HG02840 (cell line): ENCODE data around the gene ESPNL.

Source experiments
- ATAC-seq: cut with Tn5 transposase; IDR thresholded peaks from one replicate; pipeline ENCODE4 v1.9.1; 2021; ENCODE audit warnings: mild to moderate bottlenecking, moderate library complexity, moderate number of reproducible peaks; ENCODE audit not compliant: unreplicated experiment, low FRiP score

The ESPNL gene

DNA sequence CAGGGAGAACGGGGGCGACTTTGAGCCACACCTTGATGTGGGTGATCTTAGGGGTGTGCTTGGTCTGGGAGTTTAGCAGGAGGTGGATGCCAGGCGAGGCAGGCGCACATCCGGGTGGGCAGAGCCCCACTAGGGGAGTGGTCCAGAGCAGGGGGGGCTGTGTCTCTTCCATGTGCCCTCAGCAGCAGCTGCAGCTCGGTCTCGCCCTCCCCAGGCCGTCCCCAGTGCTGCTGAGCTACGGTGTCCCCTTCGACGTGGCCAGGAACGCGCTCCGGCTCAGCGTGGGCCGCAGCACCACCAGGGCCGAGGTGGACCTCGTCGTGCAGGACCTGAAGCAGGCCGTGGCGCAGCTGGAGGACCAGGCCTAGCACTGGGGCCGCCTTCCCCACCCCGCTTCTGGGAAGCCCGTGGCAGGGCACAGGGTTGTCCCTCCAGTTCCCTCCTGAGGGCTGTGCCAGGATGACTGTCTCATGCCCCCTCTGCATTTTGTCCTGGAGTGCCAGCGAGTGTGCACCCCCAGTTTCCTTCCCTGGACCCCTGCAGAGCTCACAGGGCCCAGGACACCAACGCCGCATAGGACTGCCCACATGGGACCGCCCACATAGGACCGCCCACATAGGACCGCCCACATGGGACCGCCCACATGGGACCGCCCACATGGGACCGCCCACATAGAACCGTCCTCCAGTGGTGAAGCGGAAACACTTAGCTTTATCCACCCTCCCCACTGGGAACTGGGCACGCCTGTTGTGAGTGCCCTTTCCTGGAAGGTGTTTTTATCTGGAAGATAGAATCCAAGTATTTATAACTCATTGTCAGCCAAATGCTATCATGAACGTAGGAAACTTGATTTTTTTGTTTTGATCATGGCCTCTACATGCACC, 1.9 kb upstream of the ESPNL start:
- ATAC-seq: peak; percentile 61

DNA sequence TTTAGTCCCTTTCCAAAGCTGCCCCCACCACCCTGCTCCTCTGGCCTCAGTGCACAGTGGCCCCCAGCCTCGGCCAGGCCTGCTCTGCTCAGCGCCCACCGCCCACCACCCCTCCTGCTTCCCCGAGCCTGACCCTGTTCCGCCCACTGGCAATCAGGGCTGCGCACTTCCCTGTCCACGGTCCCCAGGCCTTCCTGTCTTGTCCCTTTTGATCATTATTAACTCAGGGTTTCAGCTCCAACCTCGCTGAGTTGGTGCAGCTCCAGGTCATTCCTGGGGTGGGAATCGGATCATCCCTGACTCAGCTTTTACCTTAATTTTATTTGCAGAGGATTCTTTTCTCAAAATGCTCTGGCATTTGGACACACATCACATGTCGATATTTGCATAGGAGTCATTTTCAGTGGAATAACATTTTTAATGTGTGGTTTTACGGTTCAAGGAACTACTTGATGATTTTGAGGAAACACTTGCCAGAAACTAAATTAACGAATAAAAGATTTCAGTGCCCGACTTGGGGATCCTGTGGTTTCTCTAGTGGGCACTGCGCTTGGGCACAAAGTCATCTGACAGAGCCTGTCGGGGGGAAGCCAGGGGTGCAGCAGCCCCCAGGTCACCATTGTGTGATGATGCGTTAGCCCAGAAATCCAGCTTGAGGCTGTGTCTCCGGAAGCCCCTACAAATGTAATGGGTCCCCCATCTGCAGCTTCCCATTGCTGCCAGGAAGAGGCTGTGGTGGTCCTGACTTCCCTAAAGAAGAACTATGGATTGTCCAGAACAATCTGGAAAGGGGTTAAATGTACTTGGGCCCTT, 1.0 kb upstream of the ESPNL start:
- peak; percentile 14 for ATAC-seq

DNA sequence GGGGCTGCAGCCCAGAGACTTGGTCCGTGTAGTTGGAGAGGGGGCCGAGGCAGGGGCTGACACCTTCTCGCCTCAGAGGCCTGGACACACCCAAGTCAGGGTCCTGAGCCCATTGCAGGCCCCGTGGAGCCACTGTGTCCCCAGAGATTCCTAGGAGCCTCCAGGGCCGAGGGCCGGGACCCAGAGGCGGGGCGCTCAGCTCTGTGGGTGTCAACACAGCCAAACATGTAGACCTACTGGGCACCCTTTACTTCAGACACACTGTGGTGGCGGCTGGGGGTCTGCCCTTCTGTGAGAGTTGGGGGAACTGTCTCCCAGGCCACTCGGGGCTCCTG, 459 bp upstream of the ESPNL start:
- ATAC-seq: no peak

GRCh38 chr2:238100821-238101771, 956 bp downstream of the ESPNL start:
- ATAC-seq: no peak

DNA sequence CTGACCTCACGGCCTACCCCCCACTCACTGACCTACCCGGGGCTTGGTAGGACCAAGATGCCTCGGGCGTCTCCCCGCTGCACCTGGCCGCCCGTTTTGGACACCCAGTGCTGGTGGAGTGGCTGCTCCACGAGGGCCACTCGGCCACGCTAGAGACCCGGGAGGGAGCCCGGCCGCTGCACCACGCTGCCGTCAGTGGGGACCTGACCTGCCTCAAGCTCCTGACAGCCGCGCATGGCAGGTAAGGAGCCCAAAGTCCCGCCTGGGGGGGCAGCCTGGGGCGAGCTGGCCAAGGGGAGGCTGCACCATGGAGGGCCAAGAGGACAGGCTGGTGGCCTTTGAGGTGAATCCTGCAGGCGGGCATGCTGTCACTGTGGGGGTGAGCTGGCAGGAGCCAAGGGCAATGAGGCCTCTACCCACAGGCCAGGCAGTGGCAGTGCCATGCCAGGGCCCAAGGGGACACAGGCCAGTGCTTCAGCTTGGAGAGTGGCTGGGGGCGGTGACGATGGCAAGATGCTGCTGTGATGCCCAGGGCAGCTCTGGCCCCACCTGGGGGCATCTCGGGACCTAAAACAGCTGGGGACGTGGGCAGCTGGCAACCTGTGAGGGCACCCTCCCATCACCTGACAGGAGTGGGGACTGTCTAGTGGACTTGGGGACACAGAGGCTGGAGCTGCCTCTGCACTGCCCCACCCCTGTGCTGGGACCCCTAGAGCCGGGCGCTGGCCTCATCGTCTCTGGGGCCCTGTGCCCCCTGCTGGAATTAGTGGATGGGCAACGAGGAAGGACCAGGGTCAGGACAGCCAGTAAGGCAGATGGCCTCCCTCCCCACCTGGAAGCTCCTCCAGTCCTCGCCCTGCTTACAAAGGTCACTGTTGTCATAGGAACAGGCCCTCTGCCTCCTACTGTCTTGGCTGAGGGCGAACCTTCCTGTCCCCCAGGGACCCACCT, 2.0 kb downstream of the ESPNL start:
- ATAC-seq: no peak

GRCh38 chr2:238102865-238103264, 2.7 kb downstream of the ESPNL start:
- ATAC-seq: no peak

- ATAC-seq: no peak
These were observed 3.5 kb downstream of the ESPNL start for GRCh38 chr2:238103465-238104225.

DNA sequence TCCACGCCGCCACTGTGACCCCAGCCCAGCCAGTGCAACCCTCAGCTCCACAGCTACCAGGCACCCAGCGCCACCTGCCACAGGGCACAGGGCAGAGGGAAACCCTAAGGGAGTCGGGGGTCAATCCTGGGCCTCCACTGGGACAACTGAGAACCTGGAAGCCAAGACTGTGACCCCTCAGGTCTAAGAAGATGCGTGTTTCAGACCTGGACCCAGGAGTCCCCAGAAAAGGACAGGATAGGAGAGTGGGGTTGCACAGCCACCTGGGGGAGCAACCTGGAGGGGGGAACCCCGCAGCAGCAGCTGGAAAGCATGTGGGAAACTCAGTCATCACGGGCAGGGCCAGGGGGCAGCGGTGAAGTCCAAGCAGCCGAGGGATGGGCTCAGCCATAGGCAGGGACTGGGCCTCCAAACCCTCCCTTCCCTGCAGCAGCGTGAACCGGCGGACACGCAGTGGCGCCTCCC, 4.1 kb downstream of the ESPNL start:
- no peak for ATAC-seq

DNA sequence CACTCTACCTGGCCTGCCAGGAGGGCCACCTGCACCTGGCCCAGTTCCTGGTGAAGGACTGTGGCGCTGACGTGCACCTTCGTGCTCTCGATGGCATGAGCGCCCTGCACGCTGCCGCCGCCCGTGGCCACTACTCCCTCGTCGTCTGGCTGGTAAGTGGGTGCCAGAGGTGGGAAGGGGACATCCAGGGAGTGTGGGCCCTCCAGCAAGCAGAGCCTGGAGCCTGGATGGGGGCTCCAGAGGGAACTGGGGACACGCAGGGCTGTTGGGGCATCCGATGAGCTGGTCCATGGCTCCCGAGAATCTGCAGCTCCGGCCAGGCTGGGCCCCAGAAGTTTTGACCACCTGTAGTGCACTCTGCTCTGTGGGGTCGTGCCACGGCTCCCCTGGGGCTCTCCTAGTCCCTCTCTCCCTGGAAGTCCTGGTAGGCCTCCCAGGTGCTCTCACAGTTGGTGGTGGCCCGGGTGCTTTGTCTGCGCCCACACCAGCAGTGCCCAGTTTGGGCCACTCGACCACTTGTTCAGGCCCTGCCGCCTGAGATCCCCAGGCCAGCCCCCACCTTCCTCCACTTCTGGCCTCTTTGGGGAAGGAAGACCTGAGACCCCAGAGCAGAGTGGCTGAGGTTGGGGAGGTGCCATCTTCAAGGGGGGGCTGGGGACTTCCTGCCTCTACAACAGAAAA, 4.7 kb downstream of the ESPNL start:
- no peak for ATAC-seq

DNA sequence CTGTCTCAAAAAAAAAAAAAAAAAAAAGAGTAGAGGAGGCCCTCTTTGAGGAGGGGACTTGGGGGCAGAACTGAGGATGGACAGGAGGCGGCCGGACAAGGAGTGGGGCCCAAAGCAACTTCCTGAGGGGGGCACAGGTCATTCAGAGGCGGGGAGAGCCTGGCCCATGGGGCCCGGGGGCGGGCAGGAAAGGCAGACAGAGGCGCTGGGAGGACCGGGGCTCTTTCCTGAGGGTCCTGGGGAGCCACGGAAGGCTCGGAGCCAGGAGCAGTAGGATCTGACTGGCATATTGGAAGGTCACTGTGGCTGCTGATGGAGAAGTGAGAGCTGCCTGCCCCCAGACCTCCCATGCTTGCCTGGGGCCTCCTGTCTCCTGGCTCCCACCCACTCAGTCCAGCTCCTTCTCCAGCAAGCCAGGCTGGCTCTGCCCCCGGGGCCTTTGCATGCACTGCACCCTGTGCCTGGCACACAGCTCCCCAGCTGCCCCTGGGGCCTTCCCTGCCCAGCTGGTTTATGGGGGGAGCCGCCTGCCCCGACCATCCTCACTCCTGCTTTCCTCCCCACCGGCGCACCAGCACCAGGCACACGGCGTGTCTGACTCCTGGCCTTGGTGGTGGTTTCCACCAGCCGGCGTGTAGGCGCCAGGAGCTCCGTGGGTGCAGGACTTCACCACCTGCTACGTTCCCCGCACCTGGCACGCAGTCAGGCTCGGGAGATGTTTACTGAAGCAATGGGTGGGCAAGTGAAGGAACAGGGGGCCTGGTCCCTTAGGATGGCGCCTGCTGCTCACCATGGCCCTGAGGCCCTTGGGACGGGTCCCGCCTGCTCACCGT, 5.6 kb downstream of the ESPNL start:
- ATAC-seq: no peak

DNA sequence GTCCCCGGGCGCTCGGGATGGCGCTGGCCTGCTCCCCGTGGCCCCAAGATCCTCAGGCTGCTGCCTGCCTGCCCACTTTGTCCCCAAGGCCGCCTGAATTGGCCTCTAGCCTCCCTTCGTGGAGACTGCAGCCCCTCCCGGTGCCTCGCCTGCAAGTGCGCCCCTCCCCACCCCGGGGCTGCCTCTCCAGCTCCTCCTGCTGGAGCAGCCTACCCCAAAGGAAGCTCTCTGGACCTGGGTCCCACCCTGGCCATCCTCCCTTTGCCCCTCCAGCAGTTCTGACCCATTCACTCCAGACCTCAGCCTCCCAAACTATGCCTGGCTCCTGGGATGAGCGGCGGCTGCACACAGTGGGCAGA, 6.2 kb downstream of the ESPNL start:
- ATAC-seq: no peak

DNA sequence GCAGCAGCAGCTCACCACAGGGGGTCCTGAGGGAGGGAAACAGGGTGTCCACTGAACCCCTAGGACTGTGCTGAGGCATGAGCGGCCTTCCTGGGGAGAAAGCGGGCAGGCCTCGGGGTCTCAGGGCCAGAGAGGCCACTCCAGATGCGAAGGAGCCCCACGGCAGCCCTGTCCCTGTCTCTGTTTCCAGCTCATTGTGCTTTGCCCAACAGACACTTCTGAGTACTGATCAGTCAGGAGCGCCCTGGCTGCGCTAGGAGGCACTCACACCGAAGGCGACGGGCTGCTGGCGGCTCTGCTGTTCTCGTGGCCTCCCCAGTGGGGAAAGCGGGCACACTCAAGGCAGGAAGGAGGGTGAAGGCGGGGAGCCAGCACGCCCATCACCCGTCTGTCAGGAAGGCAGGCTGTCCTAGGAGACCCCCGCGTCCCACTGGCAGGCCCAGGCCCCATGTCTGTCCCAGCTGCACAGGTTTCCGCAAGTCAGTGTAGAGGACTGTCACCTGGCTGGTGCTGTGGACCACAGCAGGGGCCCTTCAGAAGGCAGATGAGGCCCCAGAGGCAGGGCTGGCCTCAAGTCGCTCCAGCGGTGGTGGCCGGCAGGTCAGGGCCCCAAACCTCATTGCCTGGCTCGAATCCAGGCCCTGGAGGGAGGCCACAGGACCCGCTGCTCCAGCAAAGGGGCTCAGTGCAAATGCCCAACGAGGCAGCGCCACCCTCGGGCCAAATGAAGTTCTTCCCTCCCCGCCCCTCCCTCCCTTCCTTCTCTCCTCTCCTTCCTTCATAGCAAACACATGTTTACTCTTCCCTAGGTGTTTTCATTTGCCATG, 6.8 kb downstream of the ESPNL start:
- ATAC-seq: peak; percentile 13

DNA sequence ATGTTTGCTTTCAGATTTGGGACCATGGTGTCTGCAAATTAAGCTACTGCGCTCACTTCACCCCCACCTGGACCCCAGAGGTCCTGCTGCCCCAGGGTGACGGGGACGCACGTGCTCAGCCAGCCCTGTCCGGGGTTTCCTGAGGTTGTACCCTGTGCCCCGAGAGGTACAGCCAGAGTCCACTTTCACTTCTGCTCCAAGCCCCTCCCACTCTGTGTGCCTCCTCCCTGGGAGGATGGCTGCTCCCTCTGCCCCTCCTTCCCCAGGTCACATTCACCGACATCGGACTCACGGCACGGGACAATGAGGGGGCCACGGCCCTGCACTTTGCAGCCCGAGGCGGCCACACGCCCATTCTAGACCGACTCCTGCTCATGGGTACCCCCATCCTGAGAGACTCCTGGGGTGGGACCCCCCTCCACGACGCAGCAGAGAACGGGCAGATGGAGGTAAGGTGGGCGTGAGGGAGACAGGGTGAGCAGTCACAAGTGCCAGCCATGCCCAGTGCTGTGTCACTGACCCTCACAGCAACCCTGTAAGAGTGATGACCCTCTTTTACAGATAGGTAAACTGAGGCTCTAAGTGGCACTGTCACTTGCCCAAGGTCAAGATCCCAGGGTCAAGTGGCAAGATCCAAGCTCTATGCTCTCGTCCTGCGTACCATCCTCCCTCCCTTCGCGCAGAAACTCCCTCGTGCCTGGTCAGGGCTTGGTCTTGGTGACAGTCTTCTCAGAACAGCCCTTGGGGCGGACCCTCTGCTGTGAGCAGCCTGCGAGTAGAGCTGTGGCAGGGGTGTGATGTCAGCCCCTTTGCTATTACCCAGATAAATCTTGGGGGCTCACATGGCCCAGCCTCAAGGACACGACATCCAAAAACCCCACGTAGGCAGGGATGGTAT, 7.6 kb downstream of the ESPNL start:
- ATAC-seq: peak; percentile 60

- ATAC-seq: no peak
These were observed 8.5 kb downstream of the ESPNL start for GRCh38 chr2:238108423-238109183.

GRCh38 chr2:238113611-238114010, 13.5 kb downstream of the ESPNL start:
- no peak for ATAC-seq
